ENCODE measurements around the gene BCAP31. TPM values are rescaled to one million over a fixed set of nuclear protein-coding genes. Genes with fewer than 3 reads are reported as not detected.

BCAP31 gene
- total and polyA plus RNA-seq, 4 donors: 106 to 173 (median 144) TPM

DNA sequence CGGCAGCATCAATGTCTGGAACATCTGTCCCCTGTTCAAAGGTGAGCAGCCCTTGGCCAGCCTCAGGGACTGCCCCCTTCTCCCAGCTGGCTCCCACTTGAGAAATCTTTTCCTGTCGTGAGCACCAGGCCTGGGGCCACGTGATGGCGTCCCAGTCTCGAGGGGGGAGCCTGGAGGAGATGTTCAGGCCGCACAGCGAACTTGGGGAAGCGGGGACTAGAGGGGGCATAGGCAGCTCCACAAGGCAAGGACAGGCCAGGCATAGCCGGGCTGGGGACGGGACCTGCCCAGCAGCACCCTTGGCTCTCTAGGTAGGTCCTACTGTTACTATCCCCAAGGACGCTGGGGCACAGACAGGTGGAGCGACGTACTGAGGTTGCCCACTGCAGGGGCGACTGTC, 33.7 kb downstream of the BCAP31 start:
- Histone ChIP-seq H3K36me3 (ENCODE audit: control insufficient read depth, insufficient read depth, low read length) (peaks cover 57% of the 10 kb centered on the region), H3K4me3 (ENCODE audit: low read depth, low read length) (no peak overlapping the region), H3K27ac (ENCODE audit: low read depth, low read length) (no peak overlapping the region), H3K4me1 (ENCODE audit: control insufficient read depth, insufficient read depth, low read length) (peaks cover 38% of the 10 kb centered on the region), H3K9me3 (ENCODE audit: control insufficient read depth, insufficient read depth, low read length) (no peaks in the 10 kb centered on the region), H3K27me3 (ENCODE audit: control insufficient read depth, insufficient read depth, low read length) (no peaks in the 10 kb centered on the region)
- no peak for DNase-seq (ENCODE audit: low read depth in 4 of 6, low spot score in 6 of 6)
- WGBS (ENCODE audit: insufficient coverage): 81% methylated on average over 11 of the region's 14 CpGs

DNA sequence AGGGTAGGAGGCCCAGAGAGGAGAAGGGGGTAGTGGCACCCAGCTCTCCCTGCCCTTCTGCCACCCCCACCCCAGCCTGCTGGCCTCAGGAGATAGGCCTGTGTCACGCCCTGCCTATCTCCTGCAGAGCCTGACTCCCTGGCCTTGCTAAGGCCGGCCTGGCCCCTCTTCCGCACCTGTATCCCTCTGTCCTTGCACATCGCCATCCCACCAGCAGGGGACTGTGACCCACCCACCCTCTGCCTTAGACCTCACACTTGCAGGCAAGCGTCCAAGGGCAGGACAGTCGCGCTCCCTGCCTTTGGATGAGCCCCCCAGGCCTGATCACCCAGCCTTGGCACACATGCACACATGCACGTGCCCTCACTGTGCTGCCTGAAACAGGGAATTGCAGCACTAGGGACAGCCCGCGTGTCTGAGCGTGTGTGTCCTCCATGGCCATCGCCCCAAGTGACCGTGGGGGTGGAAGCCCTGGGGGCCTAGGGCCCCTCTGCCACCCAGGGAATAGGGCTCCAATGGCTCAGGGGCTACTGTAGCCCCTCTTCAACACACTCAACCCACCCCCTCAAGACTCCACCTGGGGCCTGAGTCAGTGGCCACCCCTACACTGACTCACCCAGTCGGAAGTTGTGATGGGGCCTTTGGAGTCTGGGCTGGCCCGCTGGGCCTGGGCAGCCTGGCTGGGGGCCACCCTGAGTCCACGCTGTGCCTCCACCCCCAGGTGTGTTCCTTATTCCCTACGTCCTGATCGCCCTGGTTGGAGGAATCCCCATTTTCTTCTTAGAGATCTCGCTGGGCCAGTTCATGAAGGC, 34.3 kb downstream of the BCAP31 start:
- no peak for DNase-seq (ENCODE audit: low read depth in 4 of 6, low spot score in 6 of 6)
- 65% methylated on average over 19 of the region's 19 CpGs for WGBS (ENCODE audit: insufficient coverage)

DNA sequence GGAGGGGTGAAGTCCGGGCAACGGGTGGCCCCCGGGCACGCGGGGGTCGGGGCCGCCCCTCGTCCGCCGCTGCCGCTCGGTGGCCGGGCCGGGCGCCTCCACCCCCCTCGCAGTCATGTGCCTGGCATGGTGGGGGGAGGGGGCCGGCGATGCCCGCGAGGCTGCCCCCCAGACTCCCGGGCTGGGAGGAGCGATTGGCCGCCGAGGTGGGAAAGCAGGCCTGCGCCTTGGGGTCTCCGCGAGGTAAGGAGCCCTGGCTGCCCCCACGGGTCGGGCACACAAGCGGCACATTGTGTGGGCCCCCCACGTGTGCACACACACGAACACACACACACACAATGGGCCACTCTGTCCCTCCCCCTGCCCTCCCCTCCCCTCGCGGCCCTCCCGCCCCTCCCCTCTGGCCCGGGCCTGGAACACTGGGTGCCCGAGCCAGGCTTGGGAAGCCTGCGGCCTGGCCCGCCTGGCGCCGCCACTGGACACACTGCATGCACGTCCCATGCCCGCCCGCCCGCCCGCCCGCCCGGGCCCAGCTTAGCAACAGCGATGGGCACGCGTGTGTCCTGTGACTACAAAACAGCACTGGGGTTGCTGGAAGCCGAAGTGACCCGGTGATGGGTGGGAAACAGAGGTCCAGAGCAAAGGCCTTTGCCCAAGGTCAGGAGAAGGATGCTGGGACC, 35.1 kb downstream of the BCAP31 start:
- no peaks in the 10 kb centered on the region for H3K9me3 ChIP-seq (ENCODE audit: control insufficient read depth, insufficient read depth, low read length)
- H3K27me3 ChIP-seq (ENCODE audit: control insufficient read depth, insufficient read depth, low read length): no peaks in the 10 kb centered on the region
- peak overlapping the region; percentile 33 for H3K27ac ChIP-seq (ENCODE audit: low read depth, low read length)
- peak in 2 of 6 donors; percentile 50 to 64 for DNase-seq (ENCODE audit: low read depth in 4 of 6, low spot score in 6 of 6)
- peaks cover 50% of the 10 kb centered on the region for H3K4me1 ChIP-seq (ENCODE audit: control insufficient read depth, insufficient read depth, low read length)
- H3K4me3 ChIP-seq (ENCODE audit: low read depth, low read length): peak overlapping the region; percentile 21
- H3K36me3 ChIP-seq (ENCODE audit: control insufficient read depth, insufficient read depth, low read length): peaks cover 46% of the 10 kb centered on the region
- WGBS (ENCODE audit: insufficient coverage): 19% methylated on average over 48 of the region's 53 CpGs

More for the DNA sequence above, 34.3 kb downstream of the BCAP31 start:
- Histone ChIP-seq H3K4me1 (ENCODE audit: control insufficient read depth, insufficient read depth, low read length) (peaks cover 44% of the 10 kb centered on the region), H3K4me3 (ENCODE audit: low read depth, low read length) (peak overlapping the region; percentile 21), H3K9me3 (ENCODE audit: control insufficient read depth, insufficient read depth, low read length) (no peaks in the 10 kb centered on the region), H3K27ac (ENCODE audit: low read depth, low read length) (peak overlapping the region; percentile 33), H3K27me3 (ENCODE audit: control insufficient read depth, insufficient read depth, low read length) (no peaks in the 10 kb centered on the region), H3K36me3 (ENCODE audit: control insufficient read depth, insufficient read depth, low read length) (peaks cover 53% of the 10 kb centered on the region)

DNA sequence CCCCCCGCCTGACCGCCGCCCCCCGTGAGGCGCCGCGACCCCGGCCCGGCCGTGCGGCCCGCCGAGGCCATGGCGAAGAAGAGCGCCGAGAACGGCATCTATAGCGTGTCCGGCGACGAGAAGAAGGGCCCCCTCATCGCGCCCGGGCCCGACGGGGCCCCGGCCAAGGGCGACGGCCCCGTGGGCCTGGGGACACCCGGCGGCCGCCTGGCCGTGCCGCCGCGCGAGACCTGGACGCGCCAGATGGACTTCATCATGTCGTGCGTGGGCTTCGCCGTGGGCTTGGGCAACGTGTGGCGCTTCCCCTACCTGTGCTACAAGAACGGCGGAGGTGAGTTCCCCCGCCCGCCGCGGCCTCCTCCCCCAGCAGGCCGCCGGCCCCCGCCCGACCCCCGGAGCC, 35.7 kb downstream of the BCAP31 start:
- Histone ChIP-seq H3K4me3 (ENCODE audit: low read depth, low read length) (peak overlapping the region; percentile 26), H3K4me1 (ENCODE audit: control insufficient read depth, insufficient read depth, low read length) (peaks cover 50% of the 10 kb centered on the region), H3K27ac (ENCODE audit: low read depth, low read length) (no peak overlapping the region), H3K9me3 (ENCODE audit: control insufficient read depth, insufficient read depth, low read length) (no peaks in the 10 kb centered on the region), H3K36me3 (ENCODE audit: control insufficient read depth, insufficient read depth, low read length) (peaks cover 40% of the 10 kb centered on the region), H3K27me3 (ENCODE audit: control insufficient read depth, insufficient read depth, low read length) (no peaks in the 10 kb centered on the region)
- WGBS (ENCODE audit: insufficient coverage): 19% methylated on average over 57 of the region's 57 CpGs
- no peak for DNase-seq (ENCODE audit: low read depth in 4 of 6, low spot score in 6 of 6)

DNA sequence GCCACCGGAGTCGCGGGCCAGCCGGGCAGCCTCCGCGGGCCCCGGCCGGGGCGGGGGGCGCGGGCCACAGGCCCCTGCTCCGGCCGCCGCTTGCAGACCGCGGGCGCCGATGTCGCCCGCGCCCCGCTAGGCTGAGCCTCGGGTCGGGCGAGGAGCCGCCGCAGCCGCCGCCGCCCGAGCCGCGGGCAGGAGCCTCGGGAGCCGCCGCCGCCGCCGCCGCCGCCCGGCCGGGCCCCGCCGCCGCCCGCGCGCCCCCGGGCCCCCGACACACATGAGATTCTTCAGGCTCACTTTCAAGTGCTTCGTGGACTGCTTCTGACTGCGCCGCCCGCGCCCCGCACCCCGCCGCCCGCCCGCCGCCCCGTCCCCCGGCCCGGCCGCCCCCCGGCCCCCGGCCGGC, 36.1 kb downstream of the BCAP31 start:
- peaks cover 36% of the 10 kb centered on the region for H3K36me3 ChIP-seq (ENCODE audit: control insufficient read depth, insufficient read depth, low read length)
- H3K4me3 ChIP-seq (ENCODE audit: low read depth, low read length): no peak overlapping the region
- H3K27ac ChIP-seq (ENCODE audit: low read depth, low read length): no peak overlapping the region
- 15% methylated on average over 49 of the region's 69 CpGs for WGBS (ENCODE audit: insufficient coverage)
- H3K4me1 ChIP-seq (ENCODE audit: control insufficient read depth, insufficient read depth, low read length): peaks cover 50% of the 10 kb centered on the region
- H3K27me3 ChIP-seq (ENCODE audit: control insufficient read depth, insufficient read depth, low read length): no peaks in the 10 kb centered on the region
- no peak for DNase-seq (ENCODE audit: low read depth in 4 of 6, low spot score in 6 of 6)
- no peaks in the 10 kb centered on the region for H3K9me3 ChIP-seq (ENCODE audit: control insufficient read depth, insufficient read depth, low read length)

DNA sequence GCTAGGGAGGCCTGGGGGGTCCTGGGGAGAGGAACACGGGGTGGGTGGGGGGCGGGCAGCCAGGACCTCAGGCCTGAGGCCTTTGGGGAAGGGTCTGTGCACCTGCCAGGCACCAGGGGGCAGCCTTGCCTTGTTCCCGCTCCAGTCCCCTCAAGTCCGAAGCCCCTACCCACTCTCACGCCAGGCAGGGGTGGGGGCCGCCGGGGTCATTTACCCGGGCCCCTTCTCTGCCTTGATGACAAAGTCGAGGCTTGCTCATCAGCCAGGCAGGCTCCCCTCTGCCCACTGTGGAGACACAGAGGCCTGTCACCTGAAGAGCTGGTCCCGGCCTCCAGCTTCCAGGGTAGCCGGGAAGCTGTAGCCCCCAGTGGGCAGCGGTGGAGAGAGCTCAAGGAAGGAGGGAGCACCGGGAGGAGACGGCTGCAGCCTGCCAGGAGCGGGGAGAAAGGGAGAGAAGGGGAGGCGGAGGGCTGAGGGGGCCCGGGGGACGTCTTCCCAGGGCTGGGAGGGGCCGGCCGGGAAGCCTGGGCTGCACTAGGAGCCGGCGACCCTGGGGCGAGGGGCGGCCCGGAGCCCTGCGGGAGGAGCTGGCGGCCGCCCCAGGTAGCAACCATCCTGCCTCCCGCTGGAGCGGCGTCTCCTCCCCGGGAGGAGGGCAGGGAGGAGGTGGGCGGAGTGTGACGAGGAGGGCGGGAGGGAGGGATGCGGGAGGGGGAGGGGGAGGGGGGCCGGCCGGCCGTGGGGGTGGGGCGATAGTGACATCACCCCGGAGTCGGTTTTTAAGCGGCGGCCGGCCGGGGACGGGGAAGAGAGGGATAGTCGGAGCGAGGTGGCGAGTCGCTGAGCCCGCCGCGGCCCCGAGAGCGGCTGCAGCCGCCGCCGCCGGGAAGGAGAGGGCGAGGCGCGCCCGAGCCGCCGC, 36.8 kb downstream of the BCAP31 start, which contains the start of gene SLC6A8:
SLC6A8 (plus strand) TSS at position 806 of the 919 bp plus-strand sequence. CDS start 649 bp downstream, outside the sequence.
- WGBS (ENCODE audit: insufficient coverage): 20% methylated on average over 44 of the region's 66 CpGs
- Histone ChIP-seq H3K27ac (ENCODE audit: low read depth, low read length) (peak within 1 kb of the TSS; percentile 84), H3K4me3 (ENCODE audit: low read depth, low read length) (peak within 1 kb of the TSS; percentile 29), H3K27me3 (ENCODE audit: control insufficient read depth, insufficient read depth, low read length) (no peaks in the 10 kb centered on the region), H3K4me1 (ENCODE audit: control insufficient read depth, insufficient read depth, low read length) (peaks cover 50% of the 10 kb centered on the region), H3K36me3 (ENCODE audit: control insufficient read depth, insufficient read depth, low read length) (peaks cover 29% of the 10 kb centered on the region), H3K9me3 (ENCODE audit: control insufficient read depth, insufficient read depth, low read length) (no peaks in the 10 kb centered on the region)
- peak in 3 of 6 donors; percentile 44 to 87 (median 85) for DNase-seq (ENCODE audit: low read depth in 4 of 6, low spot score in 6 of 6)

DNA sequence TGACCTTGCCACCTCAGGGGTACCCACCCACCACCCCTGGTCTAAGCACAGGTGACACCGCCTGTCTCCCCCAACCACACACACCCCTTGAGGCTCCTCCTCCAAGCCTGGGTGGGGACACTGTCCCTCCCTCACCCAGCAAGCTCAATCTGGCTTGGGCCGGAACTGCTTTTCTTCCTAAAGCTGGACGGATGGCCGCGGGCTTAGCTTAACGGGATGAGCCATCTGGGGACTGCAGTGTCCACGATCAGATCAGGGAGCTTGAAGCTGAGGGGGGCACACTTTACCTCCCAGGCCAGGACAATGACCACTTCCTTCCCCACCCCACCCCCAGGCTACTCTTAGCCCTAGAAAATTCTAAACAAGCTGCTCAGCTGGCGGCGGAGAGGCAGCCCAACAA, 37.5 kb downstream of the BCAP31 start:
- H3K9me3 ChIP-seq (ENCODE audit: control insufficient read depth, insufficient read depth, low read length): no peaks in the 10 kb centered on the region
- 44% methylated on average over 7 of the region's 9 CpGs for WGBS (ENCODE audit: insufficient coverage)
- H3K36me3 ChIP-seq (ENCODE audit: control insufficient read depth, insufficient read depth, low read length): peaks cover 22% of the 10 kb centered on the region
- H3K27ac ChIP-seq (ENCODE audit: low read depth, low read length): no peak overlapping the region
- no peak overlapping the region for H3K4me3 ChIP-seq (ENCODE audit: low read depth, low read length)
- H3K4me1 ChIP-seq (ENCODE audit: control insufficient read depth, insufficient read depth, low read length): peaks cover 50% of the 10 kb centered on the region
- no peaks in the 10 kb centered on the region for H3K27me3 ChIP-seq (ENCODE audit: control insufficient read depth, insufficient read depth, low read length)
- DNase-seq (ENCODE audit: low read depth in 4 of 6, low spot score in 6 of 6): no peak

DNA sequence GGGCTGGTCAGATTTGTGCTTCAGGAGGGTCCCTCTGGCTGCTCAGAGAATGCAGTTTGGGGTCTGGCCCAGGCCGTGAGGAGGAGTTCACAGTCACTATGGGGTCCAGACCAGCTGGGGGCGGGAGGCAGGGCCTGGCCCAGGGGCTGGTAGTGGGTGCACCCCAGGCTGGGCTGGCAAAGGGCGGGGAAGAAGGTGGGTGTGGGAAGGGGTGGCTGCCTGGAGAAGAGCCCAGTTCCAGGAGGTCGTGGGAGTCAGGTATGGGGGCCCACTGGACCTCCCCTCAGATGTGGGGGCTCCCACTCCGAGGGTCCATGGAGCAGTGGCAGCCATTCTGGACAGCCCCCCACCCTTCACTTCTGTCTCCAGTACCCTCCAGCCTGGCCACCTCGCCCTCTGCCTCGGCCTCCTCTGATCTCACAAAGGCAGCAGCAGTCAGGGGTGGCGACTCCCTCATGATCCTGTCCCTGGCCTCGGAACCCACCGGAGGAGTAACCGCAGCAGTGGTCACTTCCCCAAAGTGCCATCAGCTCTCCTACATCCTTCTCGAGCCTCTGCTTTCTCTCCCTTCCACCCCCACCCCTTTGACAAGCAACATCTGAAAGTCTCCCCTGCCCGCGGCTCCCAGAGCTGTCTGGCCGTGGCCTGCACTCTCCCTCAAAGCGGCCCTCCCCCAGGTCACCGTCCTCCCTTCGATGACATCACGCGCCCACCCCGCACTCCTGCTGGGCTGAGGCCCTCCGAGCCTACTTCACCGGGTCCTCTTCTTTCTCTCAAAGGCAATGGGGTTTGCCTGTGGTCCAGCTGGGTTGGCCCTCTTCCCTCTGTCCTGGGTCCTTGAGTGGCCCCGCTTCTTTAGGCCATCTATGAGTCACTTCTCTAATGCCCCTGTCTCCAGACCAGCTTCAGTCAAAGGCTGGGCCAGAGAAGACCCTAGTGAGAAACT, 38.2 kb downstream of the BCAP31 start:
- no peak overlapping the region for H3K27ac ChIP-seq (ENCODE audit: low read depth, low read length)
- no peaks in the 10 kb centered on the region for H3K27me3 ChIP-seq (ENCODE audit: control insufficient read depth, insufficient read depth, low read length)
- 71% methylated on average over 21 of the region's 24 CpGs for WGBS (ENCODE audit: insufficient coverage)
- no peak for DNase-seq (ENCODE audit: low read depth in 4 of 6, low spot score in 6 of 6)
- H3K4me3 ChIP-seq (ENCODE audit: low read depth, low read length): no peak overlapping the region
- H3K36me3 ChIP-seq (ENCODE audit: control insufficient read depth, insufficient read depth, low read length): peaks cover 16% of the 10 kb centered on the region
- no peaks in the 10 kb centered on the region for H3K9me3 ChIP-seq (ENCODE audit: control insufficient read depth, insufficient read depth, low read length)
- H3K4me1 ChIP-seq (ENCODE audit: control insufficient read depth, insufficient read depth, low read length): peaks cover 45% of the 10 kb centered on the region
